Bone marrow (tissue), 2 donors: ENCODE results near the gene NAGS.
"Not testable (repeated sequence)": the region's sequence is repeated elsewhere in the genome, so short reads cannot be mapped to it uniquely, and the experiment has no call there.

Experiments used
- DNase-seq, 2 donors: peaks; one replicate each; lab custom pipeline; 2025; lab: John Stamatoyannopoulos, UW

Gene NAGS

GRCh38 chr17:44006598-44007345 lies 2.4 kb downstream of the NAGS start:
- peak; percentile 73 to 90 for DNase-seq

- no peak for DNase-seq
Measured at GRCh38 chr17:44007346-44008204, 3.2 kb downstream of the NAGS start.

- no peak for DNase-seq
Measured at GRCh38 chr17:44008205-44008909, 3.9 kb downstream of the NAGS start.

GRCh38 chr17:44010966-44011647 lies 6.7 kb downstream of the NAGS start:
- no peak for DNase-seq

GRCh38 chr17:44011876-44012275 lies 7.5 kb downstream of the NAGS start:
- no peak for DNase-seq

- DNase-seq = no peak
Measured at GRCh38 chr17:44012391-44012790, 8.0 kb downstream of the NAGS start.

- DNase-seq = no peak
Measured at GRCh38 chr17:44012874-44013273, 8.5 kb downstream of the NAGS start.

- DNase-seq = no peak
Measured at GRCh38 chr17:44014133-44014436, 9.7 kb downstream of the NAGS start.

- peak; percentile 56 to 81 for DNase-seq
Measured at GRCh38 chr17:44014437-44015172, 10.2 kb downstream of the NAGS start, which contains the start of gene TMEM101. Gene TMEM101 (minus strand): TSS chr17:44014963. CDS start chr17:44014952, 11 bp downstream.

- DNase-seq = not testable (repeated sequence)
Measured at GRCh38 chr17:44021227-44021626, 16.8 kb downstream of the NAGS start.

- DNase-seq = no peak
Measured at GRCh38 chr17:44022246-44022645, 17.8 kb downstream of the NAGS start.

- no peak for DNase-seq
Measured at GRCh38 chr17:44023545-44024270, 19.3 kb downstream of the NAGS start.

- DNase-seq = no peak
Measured at GRCh38 chr17:44024271-44024663, 19.8 kb downstream of the NAGS start.

GRCh38 chr17:44024853-44025252 lies 20.4 kb downstream of the NAGS start:
- DNase-seq = no peak

GRCh38 chr17:44029736-44030135 lies 25.3 kb downstream of the NAGS start:
- no peak for DNase-seq

GRCh38 chr17:44030482-44030881 lies 26.1 kb downstream of the NAGS start:
- no peak for DNase-seq

GRCh38 chr17:44033861-44034408 lies 29.5 kb downstream of the NAGS start:
- no peak for DNase-seq

GRCh38 chr17:44034688-44035087 lies 30.3 kb downstream of the NAGS start:
- not testable (repeated sequence) for DNase-seq

- DNase-seq = no peak
Measured at GRCh38 chr17:44037471-44037870, 33.0 kb downstream of the NAGS start.

GRCh38 chr17:44038604-44039011 lies 34.2 kb downstream of the NAGS start:
- no peak for DNase-seq
